HG02884 (cell line): ENCODE data around the gene TECPR2.

Experiments
- ATAC-seq: cut with Tn5 transposase; IDR thresholded peaks from one replicate; pipeline ENCODE4 v1.9.1; 2021; ENCODE audit warnings: mild to moderate bottlenecking, moderate library complexity; ENCODE audit not compliant: unreplicated experiment

Gene TECPR2

DNA sequence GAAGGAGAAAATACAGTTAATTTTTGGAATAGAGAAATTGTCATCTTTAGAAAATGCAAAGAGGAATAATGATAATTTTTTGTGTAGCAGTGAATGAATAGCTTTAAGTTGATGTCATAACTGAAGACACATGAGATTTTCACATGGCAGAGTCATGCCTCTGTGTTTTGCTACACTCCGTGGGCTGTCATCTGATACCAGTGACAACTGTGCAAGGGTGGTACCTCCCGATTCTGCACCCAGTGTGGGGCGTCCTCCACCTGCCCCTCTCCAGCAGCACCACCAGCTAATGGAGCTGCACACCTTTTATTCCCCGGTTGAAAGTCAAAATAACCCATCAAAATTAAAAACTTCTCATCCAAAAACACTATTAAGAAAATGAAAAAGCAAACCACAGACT lies 99.7 kb downstream of the TECPR2 start:
- no peak for ATAC-seq

DNA sequence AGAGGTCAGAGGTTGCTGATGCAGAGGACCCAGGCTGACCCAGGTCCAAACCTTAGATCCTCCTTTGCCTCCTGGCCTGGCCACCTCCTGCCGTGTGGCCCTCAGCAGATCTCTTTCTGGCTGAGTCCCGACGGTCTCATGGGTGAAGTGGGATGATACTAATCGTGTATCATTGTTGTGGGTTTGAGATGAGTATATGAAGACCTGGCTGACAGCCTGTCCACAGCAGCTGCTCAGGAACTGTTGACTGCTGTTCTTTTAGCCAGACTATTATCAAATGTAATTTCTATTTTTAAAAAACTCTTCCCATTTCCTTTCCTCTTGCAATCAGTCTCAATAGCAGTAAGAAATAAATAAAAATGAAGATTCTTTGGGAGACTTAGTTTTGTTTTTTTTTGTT lies 101.3 kb downstream of the TECPR2 start:
- no peak for ATAC-seq

DNA sequence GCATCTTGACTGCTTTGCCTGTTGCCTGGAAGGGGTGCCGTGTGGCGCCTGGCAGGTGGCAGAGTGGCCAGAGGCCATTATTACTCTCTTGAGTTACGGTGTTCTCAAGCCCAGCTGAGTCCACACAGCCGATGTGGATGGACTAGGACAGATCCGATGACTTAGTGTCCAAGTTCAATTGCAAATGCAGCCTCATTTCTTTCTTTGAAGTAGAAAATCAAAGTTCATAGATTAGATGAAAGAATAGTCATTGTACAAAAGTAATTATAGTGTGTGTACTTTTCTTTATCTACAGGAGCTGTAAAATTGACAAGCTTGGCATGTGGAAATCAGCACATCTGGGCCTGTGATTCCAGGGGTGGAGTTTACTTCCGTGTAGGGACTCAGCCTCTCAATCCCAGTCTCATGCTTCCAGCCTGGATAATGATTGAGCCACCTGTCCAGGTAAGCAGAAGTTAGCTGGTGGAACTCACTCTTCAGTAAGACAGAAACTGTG lies 102.2 kb downstream of the TECPR2 start:
- ATAC-seq, result no peak

DNA sequence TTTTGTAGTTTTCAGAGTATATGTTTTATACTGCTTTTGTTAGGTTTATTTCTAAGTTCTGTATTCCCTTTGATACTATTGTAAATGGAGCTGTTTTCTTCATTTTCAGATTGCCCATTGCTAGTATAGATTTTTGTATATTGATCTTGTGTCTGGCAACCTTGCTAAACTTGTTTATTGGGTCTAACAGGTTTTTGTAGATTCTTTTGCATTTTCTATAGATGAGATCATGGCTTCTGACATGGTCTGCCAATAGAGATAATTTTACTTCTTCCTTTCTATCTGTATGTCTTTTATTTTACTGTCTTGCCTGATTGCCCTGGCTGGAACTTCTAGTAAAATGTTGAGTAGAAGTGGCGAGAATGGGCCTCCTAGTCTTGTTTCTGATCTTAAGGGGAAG lies 106.5 kb downstream of the TECPR2 start:
- no peak for ATAC-seq

DNA sequence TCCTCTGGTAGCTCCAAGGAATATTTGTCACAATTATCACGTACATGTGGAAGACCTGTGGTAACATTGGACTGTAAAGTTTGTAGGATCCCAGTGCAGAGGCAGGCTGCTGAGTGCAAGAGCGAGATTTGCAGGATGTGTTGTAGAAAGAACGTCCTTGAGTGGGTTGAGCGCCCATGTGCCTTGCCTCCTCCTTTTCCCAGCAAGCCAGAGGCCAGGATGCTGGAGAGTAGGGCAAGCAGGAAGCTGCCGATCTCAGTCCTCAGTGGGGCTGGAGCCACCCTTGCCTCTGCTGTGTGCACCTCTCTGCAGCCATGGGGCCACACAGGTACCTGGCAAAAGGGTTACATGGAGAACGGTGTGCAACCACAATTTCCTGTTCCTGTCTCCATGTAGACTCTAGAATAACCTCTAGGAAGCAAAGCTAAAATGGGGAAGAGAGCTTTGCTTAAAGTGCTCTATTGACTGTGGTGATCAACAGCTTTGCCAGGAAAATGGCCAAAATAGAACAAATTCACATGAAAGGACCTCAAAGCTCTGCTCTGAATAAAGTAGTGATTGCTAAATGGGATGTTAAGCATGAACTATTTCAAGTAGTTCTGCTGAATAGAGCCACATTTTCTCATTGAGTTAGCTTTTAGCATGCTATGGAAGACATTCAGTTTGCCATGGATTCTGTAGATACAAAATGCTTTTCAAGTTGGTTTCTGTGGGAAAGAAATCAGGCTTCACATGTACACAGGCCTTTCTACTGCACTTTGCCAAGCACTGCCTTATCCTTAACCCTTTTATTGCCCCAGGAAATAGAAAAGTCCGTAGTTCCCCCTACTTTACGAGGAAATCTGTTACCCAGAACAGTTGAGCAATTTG lies 109.4 kb downstream of the TECPR2 start:
- no peak for ATAC-seq

DNA sequence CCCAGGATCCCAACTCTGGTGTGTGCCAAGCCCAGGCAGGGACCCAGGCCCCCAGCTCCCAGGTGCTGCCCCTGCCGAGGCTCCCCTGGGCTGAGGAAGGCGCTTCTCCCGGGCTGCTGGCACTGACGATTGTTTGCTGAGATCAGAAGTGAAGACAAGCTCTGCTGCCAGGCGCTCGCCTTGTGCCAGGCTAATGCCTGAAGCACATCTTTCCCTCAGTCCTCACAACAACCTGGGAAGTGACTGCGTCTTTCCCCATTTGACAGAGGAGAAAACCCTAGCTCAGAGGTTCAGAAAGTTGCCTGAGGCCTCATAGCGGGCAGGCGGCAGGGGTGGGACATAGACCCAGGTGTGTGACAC lies 110.0 kb downstream of the TECPR2 start:
- ATAC-seq, result no peak

DNA sequence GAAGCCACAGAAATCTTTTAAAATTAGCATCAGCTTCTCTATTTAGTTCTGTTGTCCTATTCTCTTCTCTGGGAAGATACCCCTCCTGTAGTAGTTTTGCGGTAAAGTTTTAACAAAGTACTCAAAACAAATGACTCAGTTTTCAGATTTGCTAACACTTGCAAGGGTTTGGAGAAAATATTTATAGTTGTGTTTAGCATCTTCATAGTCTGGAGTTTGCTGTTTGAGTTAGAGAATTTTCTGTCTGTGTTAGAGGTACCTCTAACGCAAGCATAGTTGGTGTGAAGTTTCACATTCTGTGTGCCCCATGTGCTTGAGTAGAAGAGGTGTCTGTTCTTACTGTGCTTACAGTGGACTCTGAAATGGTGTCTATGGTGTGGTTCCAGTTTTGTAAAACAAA lies 110.8 kb downstream of the TECPR2 start:
- no peak for ATAC-seq

DNA sequence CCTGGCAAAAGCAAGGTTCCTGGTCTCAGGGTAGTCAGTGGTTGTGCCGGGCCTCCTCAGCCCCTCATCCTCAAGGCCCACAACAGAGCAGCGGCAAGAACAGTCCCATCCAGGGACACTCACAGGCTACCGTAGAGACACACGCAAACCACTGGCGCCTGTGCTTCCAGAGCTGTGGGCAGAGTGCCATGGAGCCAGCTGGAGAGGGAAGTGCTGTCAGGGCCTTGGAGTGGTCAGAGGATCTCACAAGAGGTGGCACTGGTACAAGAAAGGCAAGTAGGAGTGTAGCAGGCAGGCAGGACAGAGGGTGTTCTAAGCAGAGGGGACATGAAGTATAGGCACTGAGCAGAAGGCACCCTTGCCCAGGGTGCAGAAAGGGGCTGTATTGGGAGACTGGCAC lies 112.2 kb downstream of the TECPR2 start:
- ATAC-seq, result no peak

DNA sequence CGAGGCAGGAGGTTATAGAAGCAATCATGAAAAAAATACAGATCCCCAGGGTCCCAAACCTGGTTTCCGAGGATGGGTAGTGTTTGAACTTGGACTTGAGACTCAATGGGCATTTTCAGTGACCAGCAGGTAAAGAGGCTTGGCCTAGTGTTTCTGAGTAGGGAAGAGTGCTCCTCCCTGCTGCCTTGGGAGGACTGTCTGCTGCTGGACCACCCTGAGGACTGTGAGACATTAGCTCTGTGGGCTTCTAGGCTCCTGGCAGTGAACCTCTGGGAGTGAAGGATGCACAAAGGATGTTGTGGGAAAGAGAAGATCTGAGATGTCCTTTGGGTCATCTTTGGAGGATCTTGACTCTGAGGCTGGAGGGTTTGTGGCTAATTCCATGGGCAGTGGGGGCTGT lies 116.4 kb downstream of the TECPR2 start:
- no peak for ATAC-seq

DNA sequence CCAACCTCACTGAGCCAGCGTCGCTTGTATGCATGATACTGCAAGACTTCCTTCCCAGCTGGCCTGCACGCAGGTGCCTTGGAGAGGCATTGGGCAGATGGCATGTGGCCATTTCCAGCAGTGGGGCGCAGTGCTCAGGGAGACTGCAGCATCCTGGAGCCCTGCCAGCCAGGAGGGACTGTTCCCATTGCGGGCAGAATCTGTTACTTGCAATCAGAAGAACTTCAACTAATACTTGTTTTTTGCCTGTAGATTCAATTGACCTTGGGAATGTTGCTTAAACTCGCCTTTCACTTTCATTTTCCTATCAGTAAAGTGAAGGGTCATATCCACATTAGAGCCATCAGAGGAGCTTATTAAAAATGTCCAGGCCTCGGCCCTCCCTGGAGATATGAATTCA lies 117.0 kb downstream of the TECPR2 start:
- no peak for ATAC-seq

DNA sequence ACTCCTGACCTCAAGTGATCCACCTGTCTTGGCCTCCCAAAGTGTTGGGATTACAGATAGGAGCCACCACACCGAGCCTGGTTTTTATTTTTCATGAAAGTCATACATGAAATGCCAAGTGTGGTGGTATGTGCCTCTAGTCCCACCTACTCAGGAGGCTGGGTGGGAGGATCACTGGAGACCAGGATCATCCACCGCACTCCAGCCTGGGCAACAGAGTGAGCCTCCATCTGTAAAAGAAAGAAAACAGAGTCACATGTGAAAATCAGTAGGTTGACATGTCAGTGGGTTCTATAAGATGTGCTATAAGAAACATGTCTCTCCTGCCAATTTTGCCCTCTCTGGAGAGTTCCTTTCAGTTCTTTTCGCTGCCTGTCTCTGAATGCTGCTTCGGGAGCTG lies 118.6 kb downstream of the TECPR2 start:
- ATAC-seq, result no peak

DNA sequence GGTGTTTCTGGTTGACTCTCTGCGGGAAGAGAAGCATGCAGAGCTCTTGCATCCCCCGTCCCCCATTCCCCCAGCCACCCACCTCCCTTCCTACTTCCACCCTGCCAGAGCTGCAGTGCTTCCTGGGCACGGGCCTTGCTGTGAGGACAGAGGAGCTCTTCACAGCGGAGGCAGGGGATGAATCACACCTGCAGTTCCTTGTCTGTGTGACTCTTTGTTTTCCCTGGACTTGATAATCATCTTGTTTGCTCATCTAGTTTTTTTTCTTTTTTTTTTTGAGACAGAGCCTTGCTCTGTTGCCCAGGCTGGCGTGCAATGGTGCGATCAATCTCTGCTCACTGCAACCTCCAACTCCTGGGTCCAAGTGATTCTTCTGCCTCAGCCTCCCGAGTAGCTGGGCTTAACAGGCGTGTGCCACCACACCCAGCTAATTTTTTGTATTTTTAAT lies 119.1 kb downstream of the TECPR2 start:
- ATAC-seq, result no peak

DNA sequence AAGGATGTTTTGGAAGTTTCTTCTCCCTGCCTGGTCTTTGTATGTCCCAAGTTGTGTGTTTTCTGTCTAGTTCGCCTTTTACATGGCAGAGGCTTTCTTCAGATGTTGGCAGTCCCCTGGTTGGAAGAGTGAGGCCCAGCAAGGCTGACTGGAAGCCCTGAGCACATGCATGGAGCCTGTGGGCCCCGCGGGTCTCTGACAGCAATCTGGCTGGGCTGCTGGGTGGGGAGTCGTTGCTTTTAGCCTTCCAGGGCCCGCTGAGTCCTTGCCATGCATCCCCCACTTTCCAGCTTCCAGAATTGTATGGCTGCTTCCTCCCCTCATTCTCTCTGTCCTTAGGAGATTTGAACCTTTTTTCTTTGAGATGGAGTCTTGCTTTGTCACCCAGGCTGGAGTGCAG lies 121.6 kb downstream of the TECPR2 start:
- no peak for ATAC-seq

DNA sequence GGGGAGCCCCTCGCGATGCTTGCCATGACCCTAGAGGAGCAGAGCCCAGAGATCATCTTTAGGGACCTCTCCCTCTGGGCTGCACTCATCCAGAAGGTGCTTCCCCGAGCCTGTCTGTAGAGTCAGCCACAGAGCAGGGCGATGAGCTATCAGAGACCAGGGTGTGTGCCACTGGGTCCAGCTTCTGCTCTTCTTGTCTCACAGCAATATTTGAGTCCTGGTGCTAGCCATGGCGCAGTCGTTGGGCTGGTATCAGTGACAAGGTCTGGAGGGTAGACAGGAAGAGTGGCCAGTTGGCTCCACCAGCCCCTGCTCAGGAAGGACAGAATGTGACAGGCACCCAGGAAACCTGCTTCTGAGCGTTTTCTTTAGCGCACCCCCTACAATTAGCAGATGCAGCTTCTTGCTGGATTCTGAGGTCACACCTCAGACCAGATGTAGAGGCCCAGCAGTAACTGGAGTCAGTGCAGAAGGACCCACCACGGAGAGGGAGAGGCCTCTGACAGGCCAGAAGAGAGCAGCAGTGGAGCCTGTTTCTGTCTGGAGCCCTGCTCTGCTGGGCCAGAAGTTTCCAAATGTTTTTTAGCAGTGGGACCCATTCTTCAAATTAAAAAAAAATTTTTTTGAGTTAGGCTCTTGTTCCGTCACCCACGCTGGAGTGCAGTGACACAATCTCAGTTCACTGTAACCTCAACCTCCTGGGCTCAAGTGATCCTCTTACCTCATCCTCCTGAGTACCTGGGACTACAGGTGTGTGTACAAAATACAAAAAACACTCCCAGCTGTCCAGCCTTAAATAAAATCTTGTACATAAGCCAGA lies 123.2 kb downstream of the TECPR2 start:
- no peak for ATAC-seq

DNA sequence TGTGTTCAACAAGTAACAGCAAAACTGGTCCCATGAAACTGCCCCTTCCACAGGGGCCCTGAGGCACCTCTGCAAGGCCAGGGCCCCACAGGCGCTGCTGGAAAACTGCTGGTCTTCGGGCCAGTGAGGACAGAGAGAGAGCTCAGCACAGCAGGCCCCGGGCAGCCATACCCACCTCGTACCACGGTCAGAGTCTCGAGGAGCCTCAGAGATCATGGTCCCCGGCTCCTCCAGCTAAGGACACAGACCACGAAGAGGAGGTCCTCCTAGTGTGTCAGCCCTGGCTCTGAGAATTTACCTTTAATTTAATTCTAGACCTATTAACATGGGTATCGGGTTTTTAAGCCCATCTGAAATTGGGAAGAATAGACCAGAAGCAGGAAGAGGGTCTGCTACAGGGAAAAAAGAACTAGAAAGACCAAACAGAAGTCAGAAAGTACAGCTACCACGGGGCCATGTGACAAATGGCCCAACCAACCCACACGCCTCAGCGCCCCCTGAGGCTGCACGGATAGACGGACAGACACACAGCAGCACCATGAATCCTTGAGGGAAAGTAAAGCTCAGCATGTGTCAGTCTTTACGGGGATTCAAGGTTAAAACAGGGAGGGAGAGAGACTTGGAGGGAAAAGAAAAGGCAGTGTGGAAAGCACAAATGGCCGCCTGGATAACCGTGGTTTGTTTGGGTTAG lies 123.9 kb downstream of the TECPR2 start:
- no peak for ATAC-seq

DNA sequence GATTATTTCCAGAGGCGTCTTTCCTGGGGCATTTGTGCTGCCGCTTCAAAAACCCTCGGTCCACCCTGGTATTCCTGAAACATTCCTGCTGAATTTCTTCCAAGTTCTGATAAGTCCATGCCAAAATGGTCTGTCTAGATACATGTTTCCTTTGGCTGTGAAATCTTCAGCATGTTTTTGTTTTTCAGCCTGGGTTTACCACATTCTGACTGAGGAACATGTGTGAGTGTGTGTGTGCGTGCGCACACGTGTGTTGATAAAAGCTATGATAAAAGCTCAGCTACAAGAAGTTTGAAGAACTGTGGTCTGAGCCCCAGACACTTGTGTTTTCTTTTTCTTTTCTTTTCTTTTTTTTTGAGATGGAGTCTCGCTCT lies 124.5 kb downstream of the TECPR2 start:
- no peak for ATAC-seq

DNA sequence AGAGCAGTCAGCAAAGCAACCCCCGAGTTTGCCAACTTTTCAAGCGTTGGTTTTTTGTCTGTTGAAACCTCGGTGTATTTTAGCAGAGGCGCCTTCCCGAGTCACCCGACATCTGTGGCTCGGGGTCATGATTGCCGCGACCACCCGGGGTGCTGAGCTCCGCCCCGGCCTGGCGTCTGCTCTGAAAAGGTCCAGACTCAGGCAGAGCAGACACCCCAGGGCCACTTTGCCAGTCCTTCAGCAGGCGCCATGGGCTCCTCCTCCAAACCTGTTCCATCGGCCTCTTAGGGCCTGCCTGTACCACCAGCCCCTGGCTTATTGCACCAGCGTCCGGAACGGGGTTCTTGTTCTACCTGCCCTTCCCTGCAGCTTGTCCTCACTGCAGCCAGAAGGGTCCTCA lies 127.7 kb downstream of the TECPR2 start:
- no peak for ATAC-seq

DNA sequence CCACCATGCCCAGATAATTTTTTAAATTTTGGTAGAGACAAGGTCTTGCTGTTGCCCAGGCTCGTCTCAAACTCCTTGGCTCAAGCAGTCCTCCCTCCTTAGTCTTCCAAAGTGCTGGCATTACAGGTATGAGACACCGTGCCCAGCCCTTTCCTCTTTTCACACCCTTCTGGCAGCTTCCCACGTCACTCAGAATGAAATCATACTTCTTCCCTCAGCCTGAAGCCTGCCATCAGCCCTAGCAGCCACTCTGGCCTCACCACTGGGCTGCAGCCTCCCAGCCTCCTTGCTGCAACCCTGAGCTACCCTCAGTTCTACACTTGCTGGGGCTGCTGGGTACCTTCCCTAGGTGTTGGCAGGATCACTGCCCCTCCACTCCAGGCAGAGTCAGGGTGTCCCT lies 128.6 kb downstream of the TECPR2 start:
- ATAC-seq, result no peak

DNA sequence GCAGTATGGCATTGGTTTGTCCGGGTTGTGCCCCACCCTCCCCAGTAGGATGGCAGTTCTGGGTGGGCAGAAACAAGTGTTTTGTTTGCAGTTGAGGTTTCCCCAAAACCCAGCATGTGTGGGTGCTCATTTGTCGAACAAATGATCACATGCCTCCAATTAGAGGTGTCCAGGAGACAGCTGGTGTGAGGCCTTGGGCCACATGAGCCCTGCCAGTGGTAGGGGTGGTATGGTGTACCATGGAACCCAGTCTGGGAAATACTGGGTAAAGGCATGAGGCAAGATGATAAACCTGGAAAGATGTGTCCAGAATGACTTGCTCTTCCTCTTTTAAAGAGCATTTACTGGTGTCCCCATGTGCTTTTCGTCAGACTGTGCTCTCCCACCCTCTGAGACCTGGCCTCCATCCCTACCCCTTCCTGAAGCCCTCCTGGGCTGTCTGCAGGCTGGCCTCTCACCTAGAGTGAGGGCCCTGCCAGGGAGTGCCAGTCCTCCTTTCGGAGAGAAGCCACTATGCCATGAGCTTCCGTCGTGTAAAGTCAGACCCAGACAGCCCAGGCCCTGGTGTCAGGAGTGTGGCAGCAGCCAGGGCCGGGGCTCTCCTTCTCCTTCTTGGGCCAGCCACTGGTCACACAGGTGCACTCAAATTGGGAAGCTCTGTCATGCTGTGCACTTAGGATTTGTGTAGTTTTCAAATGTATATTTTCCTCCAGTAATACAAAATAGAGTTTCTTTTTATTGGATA lies 129.2 kb downstream of the TECPR2 start:
- no peak for ATAC-seq

DNA sequence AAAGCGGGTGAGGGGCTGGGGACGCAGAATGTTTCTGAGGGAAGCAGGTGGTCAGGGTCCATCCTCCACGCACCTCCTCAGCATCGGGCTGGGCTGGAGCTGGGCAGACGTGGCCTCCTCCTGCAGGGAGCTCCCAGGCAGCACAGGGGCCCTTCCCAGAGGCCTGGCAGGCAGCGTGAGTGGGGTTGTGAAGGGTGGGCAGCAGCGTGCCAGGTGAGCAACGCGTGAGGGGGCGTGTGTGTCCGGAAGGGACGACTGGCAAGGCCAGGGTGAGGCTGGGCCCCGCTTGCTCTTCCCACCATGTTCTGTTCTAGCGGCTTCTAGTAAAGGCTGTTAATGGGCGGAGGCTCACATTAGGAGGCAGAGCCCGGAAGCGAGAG lies 129.8 kb downstream of the TECPR2 start:
- ATAC-seq, result no peak

DNA sequence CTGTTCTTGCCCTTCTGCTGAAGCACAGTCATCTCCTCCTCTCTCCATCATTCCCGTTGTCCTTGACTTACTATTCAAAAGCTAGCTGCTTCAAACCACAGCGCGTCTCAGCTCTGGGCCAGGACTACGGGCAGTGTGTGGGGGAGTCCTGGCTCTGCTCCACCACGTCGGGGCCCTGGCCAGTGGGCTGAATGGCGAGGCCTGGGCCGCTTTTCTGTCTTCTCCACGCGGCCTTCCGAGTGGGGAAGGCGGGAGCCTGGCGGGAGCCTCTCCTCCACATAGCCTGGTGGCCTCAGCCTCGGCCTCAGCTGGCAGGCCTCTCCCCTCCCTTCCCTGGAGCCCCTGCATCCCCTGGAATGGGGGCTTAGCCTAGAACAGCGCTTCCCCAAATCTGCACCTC lies 130.4 kb downstream of the TECPR2 start:
- ATAC-seq, result no peak
